ENCODE data around the gene MLXIPL. TPM values are rescaled to one million over a fixed set of nuclear protein-coding genes. Genes with fewer than 3 reads are reported as not detected.
"Not testable (repeated sequence)": the region's sequence is repeated elsewhere in the genome, so short reads cannot be mapped to it uniquely, and the experiment has no call there.

The MLXIPL gene
- total RNA-seq, 1 experiment from 2014 or later, result 7.2 TPM

DNA sequence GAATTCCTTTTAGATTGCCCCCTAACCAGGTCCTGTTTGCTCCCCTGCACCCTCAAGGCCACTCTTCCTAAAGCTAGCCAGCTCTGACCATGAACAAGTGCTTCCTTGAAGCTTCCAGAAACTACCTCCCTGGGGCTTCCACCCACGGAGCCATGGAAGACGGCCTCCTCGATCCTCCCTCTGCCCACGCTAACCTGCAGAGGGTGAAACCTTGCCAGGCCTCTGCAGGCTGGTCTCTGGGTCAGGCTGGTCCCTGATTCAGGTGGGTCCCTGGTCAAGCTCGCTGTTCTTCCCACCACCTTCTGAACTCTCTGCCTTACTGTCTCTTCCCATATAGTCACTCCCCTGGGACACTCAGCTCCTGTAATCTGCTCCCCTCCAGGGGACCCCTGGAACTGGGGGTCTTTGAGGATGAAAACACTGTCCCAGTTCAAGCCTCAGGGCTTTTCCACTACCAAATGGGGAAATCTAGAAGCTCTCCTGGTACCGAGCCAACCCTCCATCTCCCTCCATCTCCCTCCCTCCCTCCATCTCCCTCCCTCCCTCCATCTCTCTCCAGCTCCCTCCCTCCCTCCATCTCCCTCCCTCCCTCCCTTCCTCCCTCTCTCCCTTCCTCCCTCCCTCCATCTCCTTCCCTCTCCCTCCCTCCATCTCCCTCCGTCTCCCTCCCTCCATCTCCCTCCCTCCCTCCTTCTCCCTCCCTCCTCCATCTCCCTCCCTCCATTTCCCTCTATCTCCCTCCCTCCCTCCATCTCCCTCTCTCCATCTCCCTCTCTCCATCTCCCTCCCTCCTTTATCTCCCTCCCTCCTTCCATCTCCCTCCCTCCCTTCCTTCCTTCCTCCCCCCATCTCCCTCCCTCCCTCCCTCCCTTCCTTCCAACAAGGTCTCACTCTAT lies 2.9 kb downstream of the MLXIPL start:
- in situ Hi-C loops (cut with HindIII; ENCODE audit: low pct_unique_long_range_greater_than_20kb, low sequenced_read_pairs), result no loop called here
- no peak for TF ChIP-seq SIN3A (IDR thresholded peaks at IDR 0.05; ENCODE audit: borderline replicate concordance, insufficient read depth, low read depth, low read length)
- TF ChIP-seq TCF7L2 (IDR thresholded peaks at IDR 0.05; ENCODE audit: low read depth, low read length), result no peak

DNA sequence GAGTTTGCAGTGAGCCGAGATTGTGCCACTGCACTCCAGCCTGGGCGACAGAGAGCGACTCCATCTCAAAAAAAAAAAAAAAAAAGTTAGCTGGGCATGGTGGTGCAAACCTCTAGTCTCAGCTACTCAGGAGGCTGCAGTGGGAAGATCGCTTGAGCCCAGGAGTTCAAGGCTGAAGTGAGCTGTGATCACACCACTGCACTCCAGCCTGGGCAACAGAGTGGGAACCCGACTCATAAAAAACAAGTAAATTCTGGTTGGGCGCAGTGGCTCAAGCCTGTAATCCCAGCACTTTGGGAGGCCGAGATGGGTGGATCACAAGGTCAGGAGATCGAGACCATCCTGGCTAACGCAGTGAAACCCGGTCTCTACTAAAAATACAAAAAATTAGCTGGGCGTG lies 4.9 kb downstream of the MLXIPL start:
- CTCF ChIA-PET; BruUV-seq (replicated peaks); intact Hi-C loops (cut with micrococcal nuclease; ENCODE audit: unreplicated experiment); in situ Hi-C loops (cut with HindIII; ENCODE audit: low pct_unique_long_range_greater_than_20kb, low sequenced_read_pairs); ATAC-seq; H3K4me1 ChIP-seq (ENCODE audit: control insufficient read depth, insufficient read depth, low read length); DNase-seq (ENCODE audit: low read depth, low spot score); H3K27me3 ChIP-seq (ENCODE audit: control insufficient read depth, insufficient read depth, low read length); H3K36me3 ChIP-seq (ENCODE audit: control insufficient read depth, insufficient read depth, low read length); H3K27ac ChIP-seq (ENCODE audit: low read length); H3K4me3 ChIP-seq (ENCODE audit: low read depth in 2 of 2, low read length in 2 of 2); H3K9me3 ChIP-seq (ENCODE audit: control insufficient read depth, insufficient read depth, low read depth, low read length): not testable (repeated sequence)
- POLR2A ChIA-PET, result interaction anchor here (0.7 kb wide), 1 partner anchor 88 kb away, joined by 24 read pairs; no protein-coding TSS in a partner anchor

More for the DNA sequence above, 2.9 kb downstream of the MLXIPL start:
- Histone ChIP-seq H3K27me3 (ENCODE audit: control insufficient read depth, insufficient read depth, low read length) (no peaks in the 10 kb centered on the region), H3K4me1 (ENCODE audit: control insufficient read depth, insufficient read depth, low read length) (no peaks in the 10 kb centered on the region), H3K36me3 (ENCODE audit: control insufficient read depth, insufficient read depth, low read length) (no peaks in the 10 kb centered on the region), H3K4me3 (ENCODE audit: low read depth in 2 of 2, low read length in 2 of 2) (no peak overlapping the region), H3K9me3 (ENCODE audit: control insufficient read depth, insufficient read depth, low read depth, low read length) (no peaks in the 10 kb centered on the region), H3K27ac (ENCODE audit: low read length) (no peak overlapping the region)
- intact Hi-C loops (cut with micrococcal nuclease; ENCODE audit: unreplicated experiment), result no loop called here
- ChIA-PET POLR2A (no interaction called here), CTCF (interaction anchor here (0.7 to 1.1 kb wide), 2 partner anchors 80 to 104 kb away, joined by 3 to 6 read pairs; no protein-coding TSS in a partner anchor)
- no peak for ATAC-seq
- DNase-seq (ENCODE audit: low read depth, low spot score), result no peak
- BruUV-seq (replicated peaks), result no TSS peak

DNA sequence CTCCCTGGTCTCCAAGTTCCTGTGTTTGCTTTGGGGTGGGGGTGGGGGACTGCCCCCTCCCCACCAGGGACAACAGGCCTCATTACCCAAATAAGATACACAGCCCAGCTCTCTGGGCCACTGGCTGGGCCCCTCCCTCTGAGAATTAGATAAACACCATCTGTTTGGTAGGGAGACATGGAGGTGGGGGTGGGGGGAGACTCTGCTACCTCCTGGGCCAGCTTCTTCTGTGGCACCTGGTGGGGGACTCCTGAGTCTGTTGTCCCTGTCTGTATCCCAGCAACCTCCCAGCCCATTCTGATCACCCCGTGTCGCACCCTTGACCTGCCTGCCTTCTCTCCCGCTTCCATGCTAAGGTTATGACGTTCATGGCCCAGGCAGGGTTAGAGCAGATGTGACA lies 5.8 kb downstream of the MLXIPL start:
- POLR2A ChIA-PET, result interaction anchor here (0.7 kb wide), 1 partner anchor 89 kb away, joined by 24 read pairs; no protein-coding TSS in a partner anchor
- no peak for ATAC-seq
- in situ Hi-C loops (cut with HindIII; ENCODE audit: low pct_unique_long_range_greater_than_20kb, low sequenced_read_pairs) (no loop called here), intact Hi-C loops (cut with micrococcal nuclease; ENCODE audit: unreplicated experiment) (no loop called here)
- Histone ChIP-seq H3K4me3 (ENCODE audit: low read depth in 2 of 2, low read length in 2 of 2) (no peak overlapping the region), H3K27me3 (ENCODE audit: control insufficient read depth, insufficient read depth, low read length) (no peaks in the 10 kb centered on the region), H3K27ac (ENCODE audit: low read length) (no peak overlapping the region), H3K36me3 (ENCODE audit: control insufficient read depth, insufficient read depth, low read length) (no peaks in the 10 kb centered on the region), H3K4me1 (ENCODE audit: control insufficient read depth, insufficient read depth, low read length) (peaks cover 3% of the 10 kb centered on the region; the same call in 1 of the 2 replicates), H3K9me3 (ENCODE audit: control insufficient read depth, insufficient read depth, low read depth, low read length) (no peaks in the 10 kb centered on the region)
- CTCF ChIA-PET, result interaction anchor here (0.6 kb wide), 2 partner anchors 40 to 224 kb away, joined by 4 to 12 read pairs; partner anchors contain the start of gene TBL2
- BruUV-seq (replicated peaks), result no TSS peak
- no peak for DNase-seq (ENCODE audit: low read depth, low spot score)
- TF ChIP-seq, protein P1, sequence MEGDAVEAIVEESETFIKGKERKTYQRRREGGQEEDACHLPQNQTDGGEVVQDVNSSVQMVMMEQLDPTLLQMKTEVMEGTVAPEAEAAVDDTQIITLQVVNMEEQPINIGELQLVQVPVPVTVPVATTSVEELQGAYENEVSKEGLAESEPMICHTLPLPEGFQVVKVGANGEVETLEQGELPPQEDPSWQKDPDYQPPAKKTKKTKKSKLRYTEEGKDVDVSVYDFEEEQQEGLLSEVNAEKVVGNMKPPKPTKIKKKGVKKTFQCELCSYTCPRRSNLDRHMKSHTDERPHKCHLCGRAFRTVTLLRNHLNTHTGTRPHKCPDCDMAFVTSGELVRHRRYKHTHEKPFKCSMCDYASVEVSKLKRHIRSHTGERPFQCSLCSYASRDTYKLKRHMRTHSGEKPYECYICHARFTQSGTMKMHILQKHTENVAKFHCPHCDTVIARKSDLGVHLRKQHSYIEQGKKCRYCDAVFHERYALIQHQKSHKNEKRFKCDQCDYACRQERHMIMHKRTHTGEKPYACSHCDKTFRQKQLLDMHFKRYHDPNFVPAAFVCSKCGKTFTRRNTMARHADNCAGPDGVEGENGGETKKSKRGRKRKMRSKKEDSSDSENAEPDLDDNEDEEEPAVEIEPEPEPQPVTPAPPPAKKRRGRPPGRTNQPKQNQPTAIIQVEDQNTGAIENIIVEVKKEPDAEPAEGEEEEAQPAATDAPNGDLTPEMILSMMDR (IDR thresholded peaks at IDR 0.05), result no peak
- TF ChIP-seq SIN3A (IDR thresholded peaks at IDR 0.05; ENCODE audit: borderline replicate concordance, insufficient read depth, low read depth, low read length) (no peak), TCF7L2 (IDR thresholded peaks at IDR 0.05; ENCODE audit: low read depth, low read length) (no peak), POLR2AphosphoS5 (IDR thresholded peaks at IDR 0.05; ENCODE audit: low read depth, low read length) (no peak)
- TF ChIP-seq, protein P2, sequence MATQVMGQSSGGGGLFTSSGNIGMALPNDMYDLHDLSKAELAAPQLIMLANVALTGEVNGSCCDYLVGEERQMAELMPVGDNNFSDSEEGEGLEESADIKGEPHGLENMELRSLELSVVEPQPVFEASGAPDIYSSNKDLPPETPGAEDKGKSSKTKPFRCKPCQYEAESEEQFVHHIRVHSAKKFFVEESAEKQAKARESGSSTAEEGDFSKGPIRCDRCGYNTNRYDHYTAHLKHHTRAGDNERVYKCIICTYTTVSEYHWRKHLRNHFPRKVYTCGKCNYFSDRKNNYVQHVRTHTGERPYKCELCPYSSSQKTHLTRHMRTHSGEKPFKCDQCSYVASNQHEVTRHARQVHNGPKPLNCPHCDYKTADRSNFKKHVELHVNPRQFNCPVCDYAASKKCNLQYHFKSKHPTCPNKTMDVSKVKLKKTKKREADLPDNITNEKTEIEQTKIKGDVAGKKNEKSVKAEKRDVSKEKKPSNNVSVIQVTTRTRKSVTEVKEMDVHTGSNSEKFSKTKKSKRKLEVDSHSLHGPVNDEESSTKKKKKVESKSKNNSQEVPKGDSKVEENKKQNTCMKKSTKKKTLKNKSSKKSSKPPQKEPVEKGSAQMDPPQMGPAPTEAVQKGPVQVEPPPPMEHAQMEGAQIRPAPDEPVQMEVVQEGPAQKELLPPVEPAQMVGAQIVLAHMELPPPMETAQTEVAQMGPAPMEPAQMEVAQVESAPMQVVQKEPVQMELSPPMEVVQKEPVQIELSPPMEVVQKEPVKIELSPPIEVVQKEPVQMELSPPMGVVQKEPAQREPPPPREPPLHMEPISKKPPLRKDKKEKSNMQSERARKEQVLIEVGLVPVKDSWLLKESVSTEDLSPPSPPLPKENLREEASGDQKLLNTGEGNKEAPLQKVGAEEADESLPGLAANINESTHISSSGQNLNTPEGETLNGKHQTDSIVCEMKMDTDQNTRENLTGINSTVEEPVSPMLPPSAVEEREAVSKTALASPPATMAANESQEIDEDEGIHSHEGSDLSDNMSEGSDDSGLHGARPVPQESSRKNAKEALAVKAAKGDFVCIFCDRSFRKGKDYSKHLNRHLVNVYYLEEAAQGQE (IDR thresholded peaks at IDR 0.05; ENCODE audit: insufficient read depth in 1 of 2, low read depth in 2 of 2, low read length in 1 of 2), result no peak

DNA sequence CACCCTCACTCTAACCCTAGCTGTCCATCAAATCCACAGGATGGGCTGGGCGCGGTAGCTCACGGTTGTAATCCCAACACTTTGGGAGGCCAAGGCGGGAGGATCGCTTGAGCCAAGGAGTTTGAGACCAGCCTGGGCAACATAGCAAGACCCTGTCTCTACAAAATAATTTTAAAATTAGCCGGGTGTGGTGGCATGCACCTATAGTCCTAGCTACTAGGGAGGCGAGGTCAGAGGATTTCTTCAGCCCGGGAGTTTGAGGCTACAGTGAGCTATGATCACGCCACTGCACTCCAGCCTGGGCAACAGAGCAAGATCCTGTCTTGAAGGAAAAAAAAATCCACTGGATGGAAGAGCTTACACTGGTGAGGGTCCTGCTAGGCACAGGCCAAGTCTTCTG lies 6.8 kb downstream of the MLXIPL start:
- H3K36me3 ChIP-seq (ENCODE audit: control insufficient read depth, insufficient read depth, low read length); DNase-seq (ENCODE audit: low read depth, low spot score); H3K9me3 ChIP-seq (ENCODE audit: control insufficient read depth, insufficient read depth, low read depth, low read length); H3K27me3 ChIP-seq (ENCODE audit: control insufficient read depth, insufficient read depth, low read length); intact Hi-C loops (cut with micrococcal nuclease; ENCODE audit: unreplicated experiment); BruUV-seq (replicated peaks); POLR2A ChIA-PET; H3K4me3 ChIP-seq (ENCODE audit: low read depth in 2 of 2, low read length in 2 of 2); ATAC-seq; H3K4me1 ChIP-seq (ENCODE audit: control insufficient read depth, insufficient read depth, low read length); H3K27ac ChIP-seq (ENCODE audit: low read length); in situ Hi-C loops (cut with HindIII; ENCODE audit: low pct_unique_long_range_greater_than_20kb, low sequenced_read_pairs): not testable (repeated sequence)
- CTCF ChIA-PET, result interaction anchor here (1.0 kb wide), 1 partner anchor 11 kb away, joined by 8 read pairs; no protein-coding TSS in a partner anchor

All from Panc1 (cell line).